GM12891 (cell line): ENCODE measurements around the gene RUNX1.

Experiments used
- PAX5 ChIP-seq: IDR thresholded peaks from 2 replicates; pipeline ENCODE4 v1.6.1; 2011; ENCODE audit warnings: low read length, moderate library complexity, mild to moderate bottlenecking; ENCODE audit not compliant: insufficient read depth, severe bottlenecking
- POLR2A ChIP-seq: IDR thresholded peaks from 2 replicates; pipeline ENCODE4 v1.6.1; 2011; ENCODE audit warnings: low read depth, low read length, control low read depth
- POLR2AphosphoS5 ChIP-seq: IDR thresholded peaks from 2 replicates; pipeline ENCODE4 v1.6.1; 2011; ENCODE audit warnings: low read depth, low read length, control low read depth
- SPI1 ChIP-seq: IDR thresholded peaks from 2 replicates; pipeline ENCODE4 v1.6.1; 2011; ENCODE audit warnings: low read depth, low read length, control low read depth
- TAF1 ChIP-seq: IDR thresholded peaks from 2 replicates; pipeline ENCODE4 v1.6.1; 2011; ENCODE audit warnings: low read depth, low read length, control low read depth

DNA sequence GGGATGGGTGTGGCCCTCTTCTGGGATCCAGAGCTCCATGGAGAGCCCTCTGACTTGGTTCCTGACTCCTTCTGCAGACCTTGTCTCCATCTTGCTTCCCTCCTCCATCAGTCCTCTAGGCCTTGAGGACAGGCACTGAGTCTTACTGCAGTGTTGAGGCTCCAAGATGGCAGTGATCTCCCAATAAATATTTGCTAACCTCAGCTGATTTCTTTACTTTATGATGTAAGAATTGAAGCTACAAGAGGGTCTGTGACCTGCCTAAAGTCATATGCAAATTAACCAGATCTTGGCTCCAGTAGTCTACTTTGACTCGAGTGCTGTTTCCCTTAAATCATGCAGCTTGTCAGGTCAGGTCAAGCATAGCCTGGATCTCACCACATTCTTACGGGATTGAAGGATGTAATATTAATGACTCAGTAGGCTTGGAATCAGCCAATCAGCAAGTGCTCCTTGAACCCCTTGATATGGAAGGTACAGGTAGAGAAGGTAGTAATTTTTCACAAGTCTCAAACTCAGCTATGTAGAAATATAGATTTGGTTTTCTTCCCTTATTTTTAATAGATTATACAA, 287.3 kb downstream of the RUNX1 start:
- TF ChIP-seq POLR2A (no peak), TAF1 (no peak), POLR2AphosphoS5 (no peak), PAX5 (no peak), SPI1 (no peak)
